Ovary (tissue), 9 donors: Measurements from ENCODE around the gene AFG1L. TPM values are rescaled to one million over a fixed set of nuclear protein-coding genes. Genes with fewer than 3 reads are reported as not detected.

Experiments
- DNase-seq, 5 donors: peaks; one replicate each; pipeline ENCODE4 v3.0.0-alpha.2; 2019 to 2020
- H3K27ac ChIP-seq, 2 donors: fragments of 200-600 bp; one replicate each; pipeline versions ENCODE4 v1.5.1 to v1.8.0; 2019 to 2022
- H3K27me3 ChIP-seq: fragments of 200-600 bp; one replicate; pipeline ENCODE4 v1.8.0; 2022
- H3K36me3 ChIP-seq: fragments of 200-600 bp; sonication (generic); one replicate; pipeline ENCODE4 v1.5.1; 2019
- H3K4me1 ChIP-seq: one replicate; pipeline ENCODE4 v1.8.1; 2013; ENCODE audit warnings: mild to moderate bottlenecking, moderate library complexity; ENCODE audit not compliant: insufficient read depth
- H3K4me3 ChIP-seq: fragments of 200-600 bp; sonication (generic); one replicate; pipeline ENCODE4 v1.5.1; 2017
- H3K9me3 ChIP-seq, 2 donors: fragments of 200-600 bp in 1 of 2; sonication (generic) in 1 of 2; one replicate each; pipeline versions ENCODE4 v1.5.1 to v1.8.1; 2013 to 2019; ENCODE audit warnings: mild to moderate bottlenecking in 1 of 2, moderate library complexity in 1 of 2
- CTCF ChIP-seq, 3 donors: fragments of 450-650 bp in 2 of 3; fragments of 200-600 bp in 1 of 3; IDR thresholded peaks; one replicate each; pipeline versions ENCODE4 v1.5.1 to v1.8.0; 2016 to 2022; ENCODE audit warnings: antibody characterized with exemption in 3 of 3, mild to moderate bottlenecking in 1 of 3
- EP300 ChIP-seq: sonication (generic); formaldehyde crosslinking; IDR thresholded peaks from one replicate; pipeline ENCODE4 v1.6.1; 2017; ENCODE audit warnings: antibody characterized with exemption
- POLR2A ChIP-seq: fragments of 450-650 bp; IDR thresholded peaks from one replicate; pipeline ENCODE4 v1.6.1; 2017; ENCODE audit warnings: antibody characterized with exemption, mild to moderate bottlenecking, moderate library complexity
- WGBS, 3 donors: extraction: QIAGEN DNeasy Blood & Tissue Kit in 1 of 3; methylation state at CpG; one replicate each; pipeline versions ENCODE4 v1.1.5 to v1.1.7; 2013 to 2017; 5-methylcytosine and 5-hydroxymethylcytosine counted together
- intact Hi-C, 4 donors: fragments of 100-400 bp; cut with DNase I; formaldehyde crosslinking; loops; one replicate each; pipeline versions ENCODE4 v1.11.0 to v1.15.1; 2022 to 2023
- polyA plus RNA-seq, 2 donors: library from polyadenylated mRNA; stranded (reverse); fragments of 200-250 nt in 1 of 2; fragments of 350-450 nt in 1 of 2; fragmentation: Illumina TruSeq in 1 of 2; extraction: RNeasy Lipid Tissue Mini Kit (QIAGEN cat#74804) in 1 of 2; gene quantifications; one replicate each; pipeline ENCODE4 v1.2.3, GENCODE V29; 2013 to 2014
- total RNA-seq, 7 donors: library from RNA; depleted of rRNA in 2 of 7; stranded (reverse); fragments of >200 nt in 2 of 7; fragmentation: NEBNext Ultra II Directional in 3 of 7; extraction: Animal tissue kit (Norgen Biotek cat#: 25700) in 3 of 7; gene quantifications; one replicate each; pipeline versions ENCODE4 v1.1.0 to v1.2.4, GENCODE V29; 2016 to 2023
- donor health status: DM: no; HTN: no; CAD: no; lungs with moderate emphysema.
- donor health status: DM: no; HTN: no; CAD: no.
- donor health status: Bipolar disorder and iron deficiency.
- donor health status: DM: yes; HTN: yes; CAD: no.
- donor health status: DM: no; HTN: no; CAD: no.
- donor health status: DM: yes; HTN: yes; CAD: no.

Gene AFG1L
- total and polyA plus RNA-seq, 9 donors = 1.2 to 7.6 (median 5.7) TPM

DNA sequence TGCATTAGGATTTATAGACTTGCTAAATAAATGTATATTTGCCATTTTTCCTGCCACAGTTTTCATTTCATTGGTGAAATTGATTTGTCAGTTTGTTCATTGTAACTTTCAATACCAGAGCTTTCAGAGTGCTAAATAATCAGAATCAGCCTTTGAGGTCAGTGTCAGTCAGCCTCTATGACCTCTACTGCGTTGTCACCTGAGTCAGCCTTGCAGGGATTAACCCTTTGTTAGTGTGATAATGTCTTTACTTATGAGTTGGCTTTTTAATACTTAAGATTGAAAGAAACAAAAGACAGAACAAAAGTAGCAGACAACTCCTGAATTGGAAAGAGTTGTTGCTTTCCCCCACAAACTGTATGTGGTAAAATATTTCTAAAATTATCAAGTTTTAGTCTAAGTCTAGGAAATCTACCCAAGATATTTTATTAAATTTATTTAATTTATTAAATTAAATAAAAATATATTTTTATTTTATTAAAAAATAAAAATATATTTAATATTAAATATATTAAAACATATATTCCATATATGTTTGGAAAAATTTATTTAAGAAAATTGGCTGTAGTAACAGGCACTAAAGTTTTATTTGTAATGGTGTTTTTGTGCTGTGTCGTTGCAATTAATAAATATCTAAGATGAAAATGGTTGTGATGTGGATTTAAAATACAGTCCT, 125.2 kb downstream of the AFG1L start:
- no peaks in the 10 kb centered on the region for H3K9me3 ChIP-seq
- TF ChIP-seq CTCF (IDR thresholded peaks at IDR 0.05) = no peak
- TF ChIP-seq EP300 = no peak
- no peak overlapping the region for H3K4me3 ChIP-seq
- no peaks in the 10 kb centered on the region for H3K4me1 ChIP-seq
- DNase-seq = no peak
- no peaks in the 10 kb centered on the region for H3K36me3 ChIP-seq
- H3K27me3 ChIP-seq = no peaks in the 10 kb centered on the region
- 62 to 71% (median 67%) methylated on average over 2 of the region's 2 CpGs for WGBS, 3 donors
- intact Hi-C loops = no loop called here
- H3K27ac ChIP-seq = no peak overlapping the region

DNA sequence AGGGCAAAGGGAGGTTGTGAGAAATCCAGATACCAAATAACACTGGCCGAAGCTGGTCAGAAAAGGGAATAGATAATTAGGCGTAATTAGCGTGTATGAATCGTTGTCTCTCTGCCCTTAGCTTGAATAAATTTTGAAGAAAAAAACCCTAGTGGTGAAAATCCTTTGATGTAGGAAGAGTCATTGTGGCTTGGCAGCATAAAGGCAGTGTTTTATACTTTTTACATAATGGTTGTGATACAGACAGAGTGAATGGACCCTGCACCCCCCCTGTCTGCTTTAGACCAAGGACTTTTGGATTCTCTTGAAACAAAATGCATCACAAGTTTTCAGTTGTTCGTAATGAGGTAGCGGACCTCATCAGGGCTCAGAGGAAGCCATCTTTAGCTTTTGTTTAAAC, 126.5 kb downstream of the AFG1L start:
- Histone ChIP-seq H3K27me3 (no peaks in the 10 kb centered on the region), H3K27ac (no peak overlapping the region), H3K9me3 (no peaks in the 10 kb centered on the region), H3K36me3 (no peaks in the 10 kb centered on the region), H3K4me3 (no peak overlapping the region), H3K4me1 (no peaks in the 10 kb centered on the region)
- DNase-seq = no peak
- intact Hi-C loops = no loop called here
- 75 to 87% (median 85%) methylated on average over 6 of the region's 6 CpGs for WGBS, 3 donors
- TF ChIP-seq POLR2A = no peak
- no peak for TF ChIP-seq CTCF (IDR thresholded peaks at IDR 0.05)
- TF ChIP-seq EP300 = no peak

GRCh38 chr6:108423982-108424705, 129.3 kb downstream of the AFG1L start:
- intact Hi-C loops = no loop called here
- no peak overlapping the region for H3K27ac ChIP-seq
- no peak for DNase-seq
- H3K9me3 ChIP-seq = no peaks in the 10 kb centered on the region
- H3K36me3 ChIP-seq = no peaks in the 10 kb centered on the region
- no peak overlapping the region for H3K4me3 ChIP-seq
- no peaks in the 10 kb centered on the region for H3K4me1 ChIP-seq
- H3K27me3 ChIP-seq = no peaks in the 10 kb centered on the region
- WGBS, 3 donors = 75 to 87% (median 83%) methylated on average over 1 of the region's 1 CpG
- TF ChIP-seq POLR2A = no peak
- TF ChIP-seq EP300 = no peak
- TF ChIP-seq CTCF (IDR thresholded peaks at IDR 0.05) = no peak

DNA sequence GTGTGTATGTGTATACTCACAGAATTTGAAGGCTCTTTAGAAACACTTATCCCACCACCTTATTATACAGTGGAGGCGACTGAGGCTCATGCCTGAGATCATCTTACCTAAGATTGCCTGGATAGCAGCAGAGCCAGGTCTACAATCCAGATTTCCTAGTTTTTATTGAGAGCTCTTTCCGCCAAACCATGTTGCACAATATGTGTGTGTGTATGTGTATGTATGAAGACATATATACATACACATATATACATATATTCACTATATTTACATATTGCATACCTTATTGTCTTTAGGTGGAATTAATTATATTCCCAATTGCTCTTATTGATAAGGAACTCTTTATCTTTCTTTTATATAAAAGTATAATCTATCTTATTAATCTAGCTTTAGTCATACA, 130.6 kb downstream of the AFG1L start:
- TF ChIP-seq CTCF (IDR thresholded peaks at IDR 0.05) (no peak), POLR2A (no peak), EP300 (no peak)
- Histone ChIP-seq H3K4me1 (no peaks in the 10 kb centered on the region), H3K4me3 (no peak overlapping the region), H3K27ac (no peak overlapping the region), H3K27me3 (no peaks in the 10 kb centered on the region), H3K9me3 (no peaks in the 10 kb centered on the region), H3K36me3 (no peaks in the 10 kb centered on the region)
- no peak for DNase-seq
- intact Hi-C loops = no loop called here
- 96 to 100% (median 100%) methylated on average over 2 of the region's 2 CpGs for WGBS, 3 donors
